GM13977 (cell line): ENCODE measurements around the gene P3H2.

Source experiments
- DNase-seq: peaks from one replicate; pipeline ENCODE4 v3.0.0; 2012; ENCODE audit warnings: low spot score
- in situ Hi-C: fragments of 300-500 bp; cut with MboI; formaldehyde crosslinking; loops from one replicate; pipeline ENCODE4 v1.12.0; 2022; ENCODE audit warnings: low sequenced_read_pairs, low pct_unique_long_range_greater_than_20kb, mixed read lengths, inconsistent platforms; ENCODE audit not compliant: unreplicated experiment
- TF ChIP-seq, protein P1 (sequence below): IDR thresholded peaks from 2 replicates; pipeline ENCODE4 v1.5.1; 2012; ENCODE audit warnings: mild to moderate bottlenecking, control low read depth; ENCODE audit not compliant: insufficient read depth; ENCODE audit errors: extremely low read depth, missing control alignments

The P3H2 gene

DNA sequence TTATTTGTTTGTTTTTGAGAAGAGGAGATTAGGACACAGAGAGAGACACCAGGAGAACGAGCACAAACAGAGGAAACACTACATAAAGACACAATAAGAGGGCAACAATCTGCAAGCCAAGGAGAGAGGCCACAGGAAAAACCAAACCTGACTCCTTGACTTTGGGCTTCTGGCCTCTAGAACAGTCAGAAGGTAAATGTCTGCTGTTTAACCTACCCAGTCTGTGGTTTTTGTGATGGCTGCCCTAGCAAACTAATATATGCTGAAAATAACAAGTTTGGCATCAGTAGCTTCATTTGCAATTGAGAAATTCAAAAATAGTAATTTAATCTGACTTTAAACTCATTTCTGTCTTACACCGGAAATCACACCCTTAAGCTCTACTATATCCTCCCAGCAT lies 110.2 kb downstream of the P3H2 start:
- no peak for DNase-seq
- in situ Hi-C loops, result no loop called here
- TF ChIP-seq, protein P1, sequence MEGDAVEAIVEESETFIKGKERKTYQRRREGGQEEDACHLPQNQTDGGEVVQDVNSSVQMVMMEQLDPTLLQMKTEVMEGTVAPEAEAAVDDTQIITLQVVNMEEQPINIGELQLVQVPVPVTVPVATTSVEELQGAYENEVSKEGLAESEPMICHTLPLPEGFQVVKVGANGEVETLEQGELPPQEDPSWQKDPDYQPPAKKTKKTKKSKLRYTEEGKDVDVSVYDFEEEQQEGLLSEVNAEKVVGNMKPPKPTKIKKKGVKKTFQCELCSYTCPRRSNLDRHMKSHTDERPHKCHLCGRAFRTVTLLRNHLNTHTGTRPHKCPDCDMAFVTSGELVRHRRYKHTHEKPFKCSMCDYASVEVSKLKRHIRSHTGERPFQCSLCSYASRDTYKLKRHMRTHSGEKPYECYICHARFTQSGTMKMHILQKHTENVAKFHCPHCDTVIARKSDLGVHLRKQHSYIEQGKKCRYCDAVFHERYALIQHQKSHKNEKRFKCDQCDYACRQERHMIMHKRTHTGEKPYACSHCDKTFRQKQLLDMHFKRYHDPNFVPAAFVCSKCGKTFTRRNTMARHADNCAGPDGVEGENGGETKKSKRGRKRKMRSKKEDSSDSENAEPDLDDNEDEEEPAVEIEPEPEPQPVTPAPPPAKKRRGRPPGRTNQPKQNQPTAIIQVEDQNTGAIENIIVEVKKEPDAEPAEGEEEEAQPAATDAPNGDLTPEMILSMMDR, result no peak

DNA sequence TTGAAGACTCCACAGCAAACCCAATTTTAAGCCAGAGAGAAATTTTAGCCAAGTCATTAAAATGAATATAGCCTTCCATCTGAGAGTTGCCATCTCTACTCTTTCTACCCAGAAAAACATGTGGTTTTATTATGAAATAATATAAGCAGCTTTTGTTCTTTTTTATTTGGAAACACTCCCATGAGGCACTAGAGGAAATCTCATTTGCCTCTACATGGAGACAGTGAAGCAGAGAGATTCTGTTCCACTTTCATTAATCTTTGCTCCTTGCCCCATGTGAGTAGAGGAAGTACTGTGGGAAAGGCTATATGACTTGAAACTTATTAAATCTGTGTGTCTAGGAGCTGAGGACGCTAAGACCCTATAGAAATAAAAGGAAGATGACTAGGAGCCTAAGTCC lies 111.1 kb downstream of the P3H2 start:
- TF ChIP-seq, protein P1, result no peak
- in situ Hi-C loops, result no loop called here
- DNase-seq, result no peak

DNA sequence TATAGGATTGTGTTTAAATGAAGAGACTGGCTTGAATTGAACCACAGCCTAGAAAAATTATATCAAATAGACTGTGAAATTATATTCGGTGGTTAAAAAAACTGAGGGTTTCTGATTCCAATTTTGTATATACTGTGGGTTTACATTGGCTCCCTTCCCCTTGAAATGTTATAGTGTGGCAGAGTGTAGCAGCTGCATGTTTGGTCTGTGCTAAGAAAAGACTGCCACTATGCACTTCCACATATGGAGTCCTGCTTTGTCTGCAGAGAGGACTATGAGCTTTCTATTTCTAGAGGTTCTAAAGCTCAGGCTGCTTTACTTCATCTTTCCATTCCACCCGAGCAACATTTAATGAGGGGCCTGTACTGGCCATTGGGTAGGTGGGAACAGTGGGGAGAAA lies 112.3 kb downstream of the P3H2 start:
- in situ Hi-C loops, result no loop called here
- TF ChIP-seq, protein P1, result no peak
- DNase-seq, result no peak

DNA sequence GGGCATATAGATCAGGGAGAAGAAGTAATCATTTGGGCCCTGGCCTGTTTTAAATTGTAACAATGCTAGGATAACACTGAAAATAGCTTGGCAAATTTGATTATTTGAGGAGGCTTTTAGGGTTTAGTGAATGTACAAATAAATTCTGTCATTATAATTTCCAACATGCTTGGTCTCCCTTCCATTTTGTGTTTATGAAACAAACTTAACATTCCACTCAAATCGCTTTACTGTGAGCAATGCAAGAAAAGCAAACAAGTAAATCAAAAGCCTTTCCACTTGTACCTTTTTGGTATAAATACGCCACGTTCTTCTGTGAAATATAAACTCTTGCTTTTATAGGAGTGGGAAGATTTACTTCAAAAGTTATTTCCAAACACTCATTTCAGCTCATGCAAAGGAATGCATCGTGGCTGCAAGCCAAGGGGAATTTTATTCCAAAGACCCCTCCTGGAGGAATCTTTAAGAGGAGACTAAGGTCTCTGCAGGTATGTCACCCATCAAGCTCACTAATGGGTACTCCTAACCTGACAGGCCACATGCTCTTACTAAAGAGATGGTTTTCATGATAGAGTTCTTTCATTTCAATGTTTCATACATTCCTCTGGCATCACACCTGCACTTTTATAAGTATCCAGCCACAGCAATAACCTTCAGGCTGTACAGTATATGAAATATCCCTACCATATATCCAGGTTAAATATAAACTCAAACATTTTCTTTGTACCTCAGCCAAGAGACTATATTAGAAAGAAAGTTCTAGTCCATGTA lies 115.2 kb downstream of the P3H2 start:
- in situ Hi-C loops, result no loop called here
- DNase-seq, result no peak
- TF ChIP-seq, protein P1, result no peak

DNA sequence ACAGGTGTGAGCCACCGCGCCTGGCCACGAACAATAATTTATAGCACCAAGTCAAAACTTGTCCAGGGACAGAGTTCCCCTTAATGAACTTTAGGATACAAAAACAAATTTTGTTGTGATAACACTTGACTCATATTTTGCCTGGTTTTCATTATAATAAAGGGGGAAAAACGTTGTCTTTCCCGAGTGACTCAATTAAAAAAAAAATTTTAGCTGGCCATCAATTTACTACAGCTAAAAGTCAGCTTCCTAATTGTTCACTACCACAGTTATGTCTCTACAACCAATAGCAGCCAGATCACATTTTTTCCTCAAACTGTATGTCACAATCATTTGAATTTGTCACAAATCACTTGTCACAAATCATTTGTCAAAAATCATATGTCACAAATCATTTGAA lies 116.0 kb downstream of the P3H2 start:
- no peak for DNase-seq
- in situ Hi-C loops, result no loop called here
- TF ChIP-seq, protein P1, result no peak

DNA sequence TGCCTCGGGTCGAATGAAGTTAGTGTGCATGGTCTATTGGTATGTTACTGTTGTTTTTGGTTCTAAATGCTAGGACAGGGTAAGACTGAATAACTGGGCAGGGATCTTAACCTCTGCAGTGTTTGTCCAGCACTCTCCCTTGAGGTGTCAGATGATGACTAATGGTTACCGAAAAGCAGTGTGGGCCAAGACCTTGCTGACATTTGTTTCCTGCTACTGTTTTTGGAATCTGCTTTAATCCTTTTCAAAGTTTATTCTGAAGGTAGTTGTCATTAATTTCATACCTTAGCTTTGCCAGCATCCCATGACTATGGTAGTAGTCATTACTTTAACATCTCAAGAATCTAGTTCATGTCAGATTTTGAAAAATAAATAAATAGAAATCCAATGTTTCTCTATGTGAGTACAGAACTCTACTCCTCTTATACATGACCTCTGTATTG lies 117.0 kb downstream of the P3H2 start:
- DNase-seq, result no peak
- TF ChIP-seq, protein P1, result no peak
- in situ Hi-C loops, result no loop called here
